Prostate gland (tissue), 2 donors: ENCODE measurements around the gene ZC3H8. TPM values are rescaled to one million over a fixed set of nuclear protein-coding genes. Genes with fewer than 3 reads are reported as not detected.

Experiments
- DNase-seq: peaks from one replicate; pipeline ENCODE4 v3.0.0-alpha.2; 2019; ENCODE audit warnings: low spot score
- H3K27ac ChIP-seq, 2 donors: fragments of 200-600 bp; sonication (generic); 2 replicates each; pipeline ENCODE4 v1.5.1; 2017 to 2019
- H3K27me3 ChIP-seq: fragments of 200-600 bp; sonication (generic); replicated peaks from 2 replicates; pipeline ENCODE4 v1.5.1; 2019; ENCODE audit not compliant: insufficient read depth
- H3K36me3 ChIP-seq, 2 donors: fragments of 200-600 bp; sonication (generic); 1 replicate in 1 of 2; 2 replicates in 1 of 2; pipeline versions ENCODE4 v1.5.1 to v1.8.1; 2017 to 2019
- H3K4me1 ChIP-seq: fragments of 200-600 bp; sonication (generic); replicated peaks from 2 replicates; pipeline ENCODE4 v1.5.1; 2019
- H3K4me3 ChIP-seq, 2 donors: fragments of 200-600 bp; sonication (generic); 2 replicates each; pipeline ENCODE4 v1.5.1; 2017 to 2019
- H3K9me3 ChIP-seq: fragments of 200-600 bp; sonication (generic); 2 replicates; pipeline ENCODE4 v1.5.1; 2017
- CTCF ChIP-seq, 4 experiments: fragments of 200-600 bp in 2 of 4; fragments of 450-650 bp in 2 of 4; sonication (generic) in 2 of 4; IDR thresholded peaks; 1 replicate in 3 of 4; 2 replicates in 1 of 4; pipeline ENCODE4 v1.5.1; 2016 to 2019; ENCODE audit warnings: antibody characterized with exemption in 4 of 4, mild to moderate bottlenecking in 2 of 4, moderate library complexity in 2 of 4
- POLR2A ChIP-seq: fragments of 450-650 bp; IDR thresholded peaks from one replicate; pipeline ENCODE4 v1.6.1; 2016; ENCODE audit warnings: antibody characterized with exemption, mild to moderate bottlenecking
- POLR2AphosphoS5 ChIP-seq: sonication (generic); formaldehyde crosslinking; IDR thresholded peaks from one replicate; pipeline ENCODE4 v1.6.1; 2017; ENCODE audit warnings: antibody characterized with exemption
- WGBS: methylation state at CpG from one replicate; pipeline ENCODE4 v1.1.5; 2018; 5-methylcytosine and 5-hydroxymethylcytosine counted together
- intact Hi-C: fragments of 100-400 bp; cut with DNase I; formaldehyde crosslinking; loops from one replicate; pipeline ENCODE4 v1.14.2; 2022
- total RNA-seq, 2 donors: library from RNA; depleted of rRNA; stranded (reverse); fragments of >200 nt; gene quantifications; one replicate each; pipeline ENCODE4 v1.1.0, GENCODE V29; 2016

The ZC3H8 gene
- total RNA-seq, 2 donors from 2014 or later, result 3.3 to 4.9 TPM

- intact Hi-C loops, result no loop called here
- Histone ChIP-seq H3K27me3 (no peaks in the 10 kb centered on the region), H3K36me3 (no peaks in the 10 kb centered on the region), H3K9me3 (no peaks in the 10 kb centered on the region), H3K4me1 (no peaks in the 10 kb centered on the region), H3K4me3 (no peak overlapping the region), H3K27ac (no peak overlapping the region)
- DNase-seq, result no peak
- no peak for TF ChIP-seq POLR2AphosphoS5
- no peak for TF ChIP-seq POLR2A
- TF ChIP-seq CTCF (IDR thresholded peaks at IDR 0.05), result no peak
- 25% methylated on average over 54 of the region's 54 CpGs for WGBS
Observed at GRCh38 chr2:112181571-112182290, 73.1 kb downstream of the ZC3H8 start.

- H3K27ac ChIP-seq, result no peak overlapping the region
- H3K4me1 ChIP-seq, result no peaks in the 10 kb centered on the region
- H3K27me3 ChIP-seq, result no peaks in the 10 kb centered on the region
- H3K36me3 ChIP-seq, result no peaks in the 10 kb centered on the region
- no peak for TF ChIP-seq POLR2AphosphoS5
- TF ChIP-seq CTCF (IDR thresholded peaks at IDR 0.05), result no peak
- no peak for TF ChIP-seq POLR2A
- no peak for DNase-seq
- 97% methylated on average over 7 of the region's 7 CpGs for WGBS
- H3K9me3 ChIP-seq, result no peaks in the 10 kb centered on the region
- intact Hi-C loops, result no loop called here
- H3K4me3 ChIP-seq, result no peak overlapping the region
Observed at GRCh38 chr2:112175958-112176573, 78.8 kb downstream of the ZC3H8 start.

- H3K27ac ChIP-seq, result no peak overlapping the region
- WGBS, result 83% methylated on average over 3 of the region's 3 CpGs
- no peaks in the 10 kb centered on the region for H3K9me3 ChIP-seq
Observed at GRCh38 chr2:112175333-112175732, 79.5 kb downstream of the ZC3H8 start.

GRCh38 chr2:112174383-112174782 lies 80.5 kb downstream of the ZC3H8 start:
- 80% methylated on average over 4 of the region's 4 CpGs for WGBS
- intact Hi-C loops, result no loop called here

More at GRCh38 chr2:112175333-112175732, 79.5 kb downstream of the ZC3H8 start:
- Histone ChIP-seq H3K36me3 (no peaks in the 10 kb centered on the region), H3K27me3 (no peaks in the 10 kb centered on the region), H3K4me3 (no peak overlapping the region), H3K4me1 (no peaks in the 10 kb centered on the region)
- DNase-seq, result no peak
- TF ChIP-seq CTCF (IDR thresholded peaks at IDR 0.05) (no peak), POLR2A (no peak)
- intact Hi-C loops, result no loop called here

More at GRCh38 chr2:112174383-112174782, 80.5 kb downstream of the ZC3H8 start:
- Histone ChIP-seq H3K4me3 (no peak overlapping the region), H3K9me3 (no peaks in the 10 kb centered on the region), H3K27ac (no peak overlapping the region), H3K4me1 (no peaks in the 10 kb centered on the region), H3K36me3 (no peaks in the 10 kb centered on the region), H3K27me3 (no peaks in the 10 kb centered on the region)
- TF ChIP-seq CTCF (IDR thresholded peaks at IDR 0.05), result no peak
- TF ChIP-seq POLR2AphosphoS5, result no peak
- no peak for TF ChIP-seq POLR2A
- DNase-seq, result no peak
